Liver (tissue), 3 donors: Measurements from ENCODE around the gene BASP1.

Source experiments
- FOXA1 ChIP-seq: IDR thresholded peaks from 2 replicates; pipeline ENCODE4 v1.6.1; 2016; ENCODE audit warnings: antibody characterized with exemption
- FOXA2 ChIP-seq: IDR thresholded peaks from 2 replicates; pipeline ENCODE4 v1.6.1; 2016; ENCODE audit warnings: antibody characterized with exemption
- RAD21 ChIP-seq, 2 donors: IDR thresholded peaks; 2 replicates each; pipeline ENCODE4 v1.6.1; 2016; ENCODE audit warnings: antibody characterized with exemption in 2 of 2, mild to moderate bottlenecking in 2 of 2
- SP1 ChIP-seq: IDR thresholded peaks from 2 replicates; pipeline ENCODE4 v1.6.1; 2018; ENCODE audit warnings: antibody characterized with exemption, mild to moderate bottlenecking
- YY1 ChIP-seq: IDR thresholded peaks from 2 replicates; pipeline ENCODE4 v1.6.1; 2016; ENCODE audit warnings: antibody characterized with exemption, mild to moderate bottlenecking
- TF ChIP-seq, protein P1 (sequence below): fragments of 150-350 bp; IDR thresholded peaks from 2 replicates; pipeline ENCODE4 v1.5.1; 2017; ENCODE audit warnings: improper control_type of control experiment, low read depth, low read length; ENCODE audit not compliant: missing input control
- TF ChIP-seq, protein P2 (sequence below): IDR thresholded peaks from 2 replicates; pipeline ENCODE4 v1.6.1; 2016; ENCODE audit warnings: antibody characterized with exemption
- TF ChIP-seq, protein P3 (sequence below): IDR thresholded peaks from 2 replicates; pipeline ENCODE4 v1.6.1; 2016; ENCODE audit warnings: antibody characterized with exemption, mild to moderate bottlenecking
- TF ChIP-seq, protein P4 (sequence below): IDR thresholded peaks from 2 replicates; pipeline ENCODE4 v1.6.1; 2016; ENCODE audit warnings: antibody characterized with exemption
- donor health status: healthy.
- donor health status: healthy.

DNA sequence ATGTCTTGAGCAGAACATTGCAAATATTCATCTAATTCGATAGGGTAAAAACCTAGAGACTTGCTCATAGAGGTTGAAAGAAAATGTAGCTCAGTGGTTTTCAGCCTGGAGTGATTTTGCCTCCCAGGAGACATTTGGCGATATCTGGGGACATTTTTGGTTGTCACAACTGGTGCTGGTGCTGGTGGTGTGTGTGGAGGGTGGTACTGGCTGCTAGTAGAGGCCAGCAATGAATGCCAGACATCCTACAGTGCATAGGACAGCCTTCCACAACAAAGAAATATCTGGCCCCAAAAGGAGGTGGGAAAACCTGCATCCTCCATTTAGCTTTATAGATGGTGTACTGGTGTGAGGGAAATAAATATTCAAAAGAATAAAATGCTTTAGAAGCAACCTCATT lies 2.1 kb upstream of the BASP1 start:
- no peak for TF ChIP-seq FOXA1
- no peak for TF ChIP-seq YY1
- no peak for TF ChIP-seq RAD21 (IDR thresholded peaks at IDR 0.05)
- TF ChIP-seq, protein P1, sequence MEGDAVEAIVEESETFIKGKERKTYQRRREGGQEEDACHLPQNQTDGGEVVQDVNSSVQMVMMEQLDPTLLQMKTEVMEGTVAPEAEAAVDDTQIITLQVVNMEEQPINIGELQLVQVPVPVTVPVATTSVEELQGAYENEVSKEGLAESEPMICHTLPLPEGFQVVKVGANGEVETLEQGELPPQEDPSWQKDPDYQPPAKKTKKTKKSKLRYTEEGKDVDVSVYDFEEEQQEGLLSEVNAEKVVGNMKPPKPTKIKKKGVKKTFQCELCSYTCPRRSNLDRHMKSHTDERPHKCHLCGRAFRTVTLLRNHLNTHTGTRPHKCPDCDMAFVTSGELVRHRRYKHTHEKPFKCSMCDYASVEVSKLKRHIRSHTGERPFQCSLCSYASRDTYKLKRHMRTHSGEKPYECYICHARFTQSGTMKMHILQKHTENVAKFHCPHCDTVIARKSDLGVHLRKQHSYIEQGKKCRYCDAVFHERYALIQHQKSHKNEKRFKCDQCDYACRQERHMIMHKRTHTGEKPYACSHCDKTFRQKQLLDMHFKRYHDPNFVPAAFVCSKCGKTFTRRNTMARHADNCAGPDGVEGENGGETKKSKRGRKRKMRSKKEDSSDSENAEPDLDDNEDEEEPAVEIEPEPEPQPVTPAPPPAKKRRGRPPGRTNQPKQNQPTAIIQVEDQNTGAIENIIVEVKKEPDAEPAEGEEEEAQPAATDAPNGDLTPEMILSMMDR: no peak
- no peak for TF ChIP-seq FOXA2
- TF ChIP-seq SP1: no peak
- TF ChIP-seq, protein P2, sequence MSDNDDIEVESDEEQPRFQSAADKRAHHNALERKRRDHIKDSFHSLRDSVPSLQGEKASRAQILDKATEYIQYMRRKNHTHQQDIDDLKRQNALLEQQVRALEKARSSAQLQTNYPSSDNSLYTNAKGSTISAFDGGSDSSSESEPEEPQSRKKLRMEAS: no peak
- TF ChIP-seq, protein P3, sequence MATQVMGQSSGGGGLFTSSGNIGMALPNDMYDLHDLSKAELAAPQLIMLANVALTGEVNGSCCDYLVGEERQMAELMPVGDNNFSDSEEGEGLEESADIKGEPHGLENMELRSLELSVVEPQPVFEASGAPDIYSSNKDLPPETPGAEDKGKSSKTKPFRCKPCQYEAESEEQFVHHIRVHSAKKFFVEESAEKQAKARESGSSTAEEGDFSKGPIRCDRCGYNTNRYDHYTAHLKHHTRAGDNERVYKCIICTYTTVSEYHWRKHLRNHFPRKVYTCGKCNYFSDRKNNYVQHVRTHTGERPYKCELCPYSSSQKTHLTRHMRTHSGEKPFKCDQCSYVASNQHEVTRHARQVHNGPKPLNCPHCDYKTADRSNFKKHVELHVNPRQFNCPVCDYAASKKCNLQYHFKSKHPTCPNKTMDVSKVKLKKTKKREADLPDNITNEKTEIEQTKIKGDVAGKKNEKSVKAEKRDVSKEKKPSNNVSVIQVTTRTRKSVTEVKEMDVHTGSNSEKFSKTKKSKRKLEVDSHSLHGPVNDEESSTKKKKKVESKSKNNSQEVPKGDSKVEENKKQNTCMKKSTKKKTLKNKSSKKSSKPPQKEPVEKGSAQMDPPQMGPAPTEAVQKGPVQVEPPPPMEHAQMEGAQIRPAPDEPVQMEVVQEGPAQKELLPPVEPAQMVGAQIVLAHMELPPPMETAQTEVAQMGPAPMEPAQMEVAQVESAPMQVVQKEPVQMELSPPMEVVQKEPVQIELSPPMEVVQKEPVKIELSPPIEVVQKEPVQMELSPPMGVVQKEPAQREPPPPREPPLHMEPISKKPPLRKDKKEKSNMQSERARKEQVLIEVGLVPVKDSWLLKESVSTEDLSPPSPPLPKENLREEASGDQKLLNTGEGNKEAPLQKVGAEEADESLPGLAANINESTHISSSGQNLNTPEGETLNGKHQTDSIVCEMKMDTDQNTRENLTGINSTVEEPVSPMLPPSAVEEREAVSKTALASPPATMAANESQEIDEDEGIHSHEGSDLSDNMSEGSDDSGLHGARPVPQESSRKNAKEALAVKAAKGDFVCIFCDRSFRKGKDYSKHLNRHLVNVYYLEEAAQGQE: no peak
- TF ChIP-seq, protein P4, sequence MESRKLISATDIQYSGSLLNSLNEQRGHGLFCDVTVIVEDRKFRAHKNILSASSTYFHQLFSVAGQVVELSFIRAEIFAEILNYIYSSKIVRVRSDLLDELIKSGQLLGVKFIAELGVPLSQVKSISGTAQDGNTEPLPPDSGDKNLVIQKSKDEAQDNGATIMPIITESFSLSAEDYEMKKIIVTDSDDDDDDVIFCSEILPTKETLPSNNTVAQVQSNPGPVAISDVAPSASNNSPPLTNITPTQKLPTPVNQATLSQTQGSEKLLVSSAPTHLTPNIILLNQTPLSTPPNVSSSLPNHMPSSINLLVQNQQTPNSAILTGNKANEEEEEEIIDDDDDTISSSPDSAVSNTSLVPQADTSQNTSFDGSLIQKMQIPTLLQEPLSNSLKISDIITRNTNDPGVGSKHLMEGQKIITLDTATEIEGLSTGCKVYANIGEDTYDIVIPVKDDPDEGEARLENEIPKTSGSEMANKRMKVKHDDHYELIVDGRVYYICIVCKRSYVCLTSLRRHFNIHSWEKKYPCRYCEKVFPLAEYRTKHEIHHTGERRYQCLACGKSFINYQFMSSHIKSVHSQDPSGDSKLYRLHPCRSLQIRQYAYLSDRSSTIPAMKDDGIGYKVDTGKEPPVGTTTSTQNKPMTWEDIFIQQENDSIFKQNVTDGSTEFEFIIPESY: no peak
